NCI-H226 (cell line): ENCODE results near the gene MRPL3.

Experiments
- DNase-seq: peaks from one replicate; pipeline ENCODE4 v3.0.0-alpha.2; 2015

Gene MRPL3

DNA sequence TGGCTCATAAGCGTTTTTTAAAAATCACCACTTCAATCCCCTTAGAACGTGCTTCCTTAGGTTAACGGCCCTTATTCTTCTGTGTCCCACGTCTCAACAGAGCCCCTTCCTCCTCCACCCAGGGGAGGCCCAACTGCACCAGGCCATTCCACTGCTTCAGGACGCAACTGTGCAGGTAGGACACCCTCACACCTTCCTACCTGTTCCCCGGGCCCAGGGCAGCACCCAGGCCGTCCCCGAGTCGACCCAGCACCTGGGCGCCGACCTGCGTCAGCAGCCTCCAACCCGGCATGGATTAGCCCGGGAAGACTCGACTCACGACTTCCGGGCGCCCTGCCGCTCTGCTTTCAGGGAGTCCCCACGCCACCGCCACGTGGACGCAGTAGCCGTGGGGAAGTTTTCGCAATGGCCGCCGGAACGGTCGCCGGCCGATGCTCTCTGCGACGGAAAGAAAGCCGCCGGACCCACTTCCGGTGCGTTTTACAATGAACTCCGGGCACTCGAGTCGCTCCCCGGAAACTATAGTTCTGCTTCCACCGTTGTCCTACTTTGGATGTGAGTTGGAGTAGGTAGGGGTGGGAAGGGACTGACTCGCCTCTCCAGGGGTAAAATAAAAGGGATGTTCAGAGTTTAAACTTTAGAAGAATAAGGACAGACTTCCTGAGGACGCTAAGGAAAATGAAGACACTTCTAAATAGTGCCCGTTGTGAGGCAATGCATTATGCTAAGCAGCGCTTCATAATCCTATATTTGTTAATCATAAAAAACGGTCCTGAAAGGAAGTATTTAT, at the start of gene MRPL3:
Gene MRPL3 (minus strand): TSS at position 442 of the 790 bp plus-strand sequence. CDS start 150 bp downstream, at position 292.
- DNase-seq, result peak; percentile 78

- no peak for DNase-seq
These were observed 49.0 kb upstream of the MRPL3 start for GRCh38 chr3:131551761-131552160.

- no peak for DNase-seq
These were observed 48.0 kb upstream of the MRPL3 start for GRCh38 chr3:131550562-131551465.

DNA sequence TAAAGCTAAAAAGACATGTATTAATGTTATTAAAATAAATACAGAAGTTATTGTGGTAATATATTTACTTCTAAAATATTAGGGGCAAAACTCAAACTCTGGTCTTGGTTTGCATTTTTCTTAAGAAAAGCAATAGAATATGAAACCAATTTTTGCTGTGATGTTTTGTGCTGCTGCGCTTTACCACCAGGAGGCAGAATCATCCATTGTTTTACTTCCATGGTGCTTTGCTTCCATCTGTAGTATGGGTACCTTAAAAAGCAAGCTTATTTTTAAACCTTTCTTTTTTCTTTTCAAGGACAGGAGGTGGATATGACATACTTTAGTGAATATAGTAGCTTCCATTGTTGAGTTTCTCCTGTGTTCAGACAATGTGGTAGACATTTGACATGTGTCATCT, 46.6 kb upstream of the MRPL3 start:
- DNase-seq, result no peak

- DNase-seq, result no peak
These were observed 44.8 kb upstream of the MRPL3 start for GRCh38 chr3:131547585-131547984.

DNA sequence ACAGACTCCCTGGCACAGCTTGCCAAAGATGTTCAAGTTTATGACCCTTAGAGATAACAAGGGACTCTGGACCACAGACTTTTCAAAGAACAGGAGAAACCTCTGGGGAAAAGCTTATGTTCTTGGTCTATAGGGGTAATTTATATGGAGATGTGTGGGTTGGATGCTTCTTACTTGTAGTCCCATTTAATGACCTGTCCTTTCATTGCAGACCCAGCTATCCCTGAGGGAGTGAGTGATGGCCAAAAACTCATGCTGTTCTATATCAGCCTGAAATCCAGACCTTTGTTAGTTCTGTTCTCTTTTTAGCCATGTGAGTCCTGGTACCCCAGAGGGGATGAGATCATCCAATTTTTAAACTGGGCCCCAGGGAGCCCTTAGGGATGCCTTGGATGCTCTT, 43.7 kb upstream of the MRPL3 start:
- no peak for DNase-seq

DNA sequence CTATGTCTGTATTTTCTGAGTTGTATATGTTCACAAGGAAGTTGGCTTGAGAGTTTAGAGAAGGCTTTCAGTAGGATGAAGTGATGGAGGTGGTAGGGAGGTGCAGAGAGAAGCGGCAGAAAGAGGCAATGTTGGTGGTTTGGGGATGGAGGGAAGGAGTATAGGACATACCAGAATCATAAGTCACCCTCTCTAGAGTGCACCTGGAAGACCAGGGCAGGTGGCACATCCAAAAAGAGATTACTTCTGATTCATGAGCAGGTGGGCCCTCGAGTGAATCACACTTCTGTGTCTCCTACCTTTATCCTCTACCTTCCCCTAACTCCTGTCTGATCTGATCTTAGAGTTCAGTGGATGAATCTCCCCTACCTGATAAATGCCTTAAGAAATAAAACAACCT, 41.8 kb upstream of the MRPL3 start:
- no peak for DNase-seq

GRCh38 chr3:131543714-131544113, 40.9 kb upstream of the MRPL3 start:
- peak; percentile 59 for DNase-seq

- DNase-seq, result no peak
These were observed 38.5 kb upstream of the MRPL3 start for GRCh38 chr3:131541288-131541687.

DNA sequence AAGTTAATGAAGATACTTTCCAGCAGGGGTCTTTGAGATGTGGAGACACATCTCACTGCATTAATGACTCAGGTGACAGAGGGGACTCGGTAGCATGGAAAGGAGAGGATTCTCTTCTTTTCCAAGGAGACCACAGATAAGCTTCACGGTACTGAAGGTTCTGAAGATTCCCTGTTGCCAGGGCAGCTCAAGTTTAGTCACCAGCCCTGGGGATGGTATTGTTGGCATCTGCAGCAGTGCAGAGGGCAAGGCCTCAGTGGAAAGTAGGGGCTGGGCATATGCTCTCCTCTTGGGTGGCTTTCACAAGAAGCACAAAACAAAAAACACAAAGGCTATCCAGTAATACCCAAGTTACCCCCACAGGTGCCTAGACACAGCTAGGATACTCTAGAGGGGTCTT, 38.0 kb upstream of the MRPL3 start:
- no peak for DNase-seq

DNA sequence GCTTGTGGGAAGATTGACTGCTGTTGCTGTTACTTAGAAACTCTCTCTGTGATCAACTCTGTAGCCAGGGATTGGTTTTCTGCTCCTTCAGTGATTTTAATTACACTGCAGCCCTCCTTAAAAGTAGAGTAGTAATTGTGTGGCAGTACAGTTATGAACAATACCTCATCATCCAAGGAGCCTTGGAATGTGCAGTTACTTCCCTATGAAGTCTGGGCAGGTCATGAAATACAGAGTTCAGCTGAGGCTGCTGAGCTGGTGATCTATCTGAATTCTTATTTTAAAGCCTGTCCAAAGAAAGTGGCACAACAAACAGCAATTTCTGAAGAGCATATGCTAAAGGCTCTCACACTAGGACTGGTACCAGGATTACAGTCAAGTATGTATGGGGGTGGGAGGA, 37.4 kb upstream of the MRPL3 start:
- no peak for DNase-seq

GRCh38 chr3:131538968-131539367, 36.2 kb upstream of the MRPL3 start:
- no peak for DNase-seq

DNA sequence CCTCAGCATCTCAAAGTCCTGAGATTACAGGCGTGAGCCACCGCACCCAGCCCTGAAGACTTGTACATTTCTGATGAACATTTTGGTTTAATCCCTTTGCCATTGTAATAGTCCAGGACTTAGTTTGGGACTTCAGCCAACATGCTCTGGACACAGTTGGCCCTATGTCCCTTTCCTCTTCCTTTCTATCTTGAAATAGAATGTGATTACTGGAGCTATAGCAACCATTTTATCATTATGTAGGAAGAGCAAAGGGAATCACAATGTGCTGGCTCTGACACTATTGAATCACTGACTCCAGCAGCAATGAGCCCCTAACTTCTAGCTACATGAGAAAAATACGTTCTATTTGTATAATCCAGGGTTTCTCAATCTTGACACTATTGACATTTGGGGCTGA, 34.8 kb upstream of the MRPL3 start:
- no peak for DNase-seq

- DNase-seq, result no peak
These were observed 32.8 kb upstream of the MRPL3 start for GRCh38 chr3:131535596-131535995.

GRCh38 chr3:131535131-131535530, 32.4 kb upstream of the MRPL3 start:
- DNase-seq, result no peak

- no peak for DNase-seq
These were observed 29.9 kb upstream of the MRPL3 start for GRCh38 chr3:131532645-131533044.

DNA sequence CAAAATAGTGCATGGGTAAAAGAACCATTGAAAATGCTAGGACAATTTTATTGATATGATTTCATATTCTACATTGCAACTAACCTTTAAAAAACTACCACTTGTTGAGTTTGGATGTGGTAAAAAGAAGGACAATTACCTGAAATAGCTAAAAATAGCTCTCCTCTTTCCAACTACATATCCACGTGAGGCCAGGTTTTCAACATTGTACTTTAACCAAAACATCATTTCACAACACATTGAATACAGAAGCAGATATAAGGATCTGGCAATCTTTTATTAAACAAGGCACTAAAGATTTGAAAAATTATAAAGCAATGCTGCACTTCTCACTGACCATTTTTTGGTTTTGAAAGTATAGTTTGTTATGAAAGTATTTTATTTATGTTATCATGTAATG, 28.1 kb upstream of the MRPL3 start:
- DNase-seq, result no peak

- no peak for DNase-seq
These were observed 27.6 kb upstream of the MRPL3 start for GRCh38 chr3:131530388-131530787.

GRCh38 chr3:131526801-131527347, 24.1 kb upstream of the MRPL3 start:
- DNase-seq, result no peak

GRCh38 chr3:131518680-131519079, 15.9 kb upstream of the MRPL3 start:
- DNase-seq, result no peak

GRCh38 chr3:131505421-131505820, 2.6 kb upstream of the MRPL3 start:
- no peak for DNase-seq

DNA sequence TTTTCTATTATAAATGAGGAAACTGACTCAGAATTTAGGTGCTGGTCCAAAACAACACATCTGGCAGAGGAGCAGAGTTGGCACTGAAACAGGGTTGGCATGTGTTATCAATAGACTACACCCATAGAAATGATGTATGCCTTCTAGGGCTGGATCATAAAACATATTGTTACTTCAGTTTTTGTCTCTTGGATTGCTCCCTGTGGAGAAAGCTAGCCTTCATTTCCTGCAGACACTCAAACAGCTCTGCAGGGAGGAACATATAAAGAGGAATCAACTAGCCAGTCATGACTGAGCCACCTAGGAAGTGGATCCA, 507 bp upstream of the MRPL3 start:
- no peak for DNase-seq

- DNase-seq, result no peak
These were observed 822 bp downstream of the MRPL3 start for GRCh38 chr3:131501949-131502348.

DNA sequence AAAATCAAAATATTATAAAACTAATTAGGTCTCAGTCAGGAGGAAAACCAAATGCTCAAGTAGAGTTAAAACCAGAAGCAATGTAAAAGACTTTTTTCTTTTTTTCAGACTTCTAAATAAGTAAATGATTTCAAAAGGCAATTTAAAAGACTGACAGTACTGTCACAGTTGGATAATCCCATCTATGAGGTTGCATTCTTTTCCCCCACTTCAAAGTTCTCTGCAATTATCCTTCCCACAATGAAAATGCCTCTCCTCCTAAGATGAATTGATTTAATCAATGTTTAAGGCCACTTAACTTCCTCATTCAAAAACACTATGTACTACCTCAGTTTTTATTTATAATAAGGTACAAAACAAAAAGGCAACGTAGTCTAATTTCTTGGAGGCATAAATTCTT, 8.1 kb downstream of the MRPL3 start:
- no peak for DNase-seq
